Vagina (tissue), 2 donors: ENCODE data around the gene EN2. TPM values are rescaled to one million over a fixed set of nuclear protein-coding genes. Genes with fewer than 3 reads are reported as not detected.

Experiments used
- DNase-seq, 2 donors: peaks; one replicate each; pipeline ENCODE4 v3.0.0-alpha.2; 2017; ENCODE audit errors: extremely low spot score in 2 of 2
- H3K27ac ChIP-seq: fragments of 200-600 bp; sonication (generic); one replicate; pipeline ENCODE4 v1.5.1; 2019
- H3K27me3 ChIP-seq: fragments of 200-600 bp; sonication (generic); one replicate; pipeline ENCODE4 v1.5.1; 2019
- H3K36me3 ChIP-seq, 2 donors: fragments of 200-600 bp; sonication (generic); one replicate each; pipeline ENCODE4 v1.5.1; 2017 to 2019
- H3K4me1 ChIP-seq: fragments of 200-600 bp; sonication (generic); one replicate; pipeline ENCODE4 v1.5.1; 2019
- H3K4me3 ChIP-seq, 2 donors: fragments of 200-600 bp; sonication (generic); 1 replicate in 1 of 2; 2 replicates in 1 of 2; pipeline ENCODE4 v1.5.1; 2016 to 2019
- H3K9me3 ChIP-seq: fragments of 200-600 bp; sonication (generic); one replicate; pipeline ENCODE4 v1.5.1; 2019
- CTCF ChIP-seq, 3 experiments: fragments of 450-650 bp in 2 of 3; fragments of 200-600 bp in 1 of 3; sonication (generic) in 1 of 3; IDR thresholded peaks; one replicate each; pipeline ENCODE4 v1.5.1; 2017 to 2019; ENCODE audit warnings: antibody characterized with exemption in 3 of 3, mild to moderate bottlenecking in 2 of 3, moderate library complexity in 2 of 3
- POLR2A ChIP-seq, 2 donors: fragments of 450-650 bp; IDR thresholded peaks; one replicate each; pipeline ENCODE4 v1.6.1; 2017; ENCODE audit warnings: antibody characterized with exemption in 2 of 2, mild to moderate bottlenecking in 2 of 2, moderate library complexity in 2 of 2
- POLR2AphosphoS5 ChIP-seq, 2 donors: sonication (generic); formaldehyde crosslinking; IDR thresholded peaks; one replicate each; pipeline ENCODE4 v1.9.0; 2017; ENCODE audit warnings: antibody characterized with exemption in 2 of 2, mild to moderate bottlenecking in 2 of 2, low read depth in 1 of 2; ENCODE audit not compliant: insufficient read depth in 1 of 2
- intact Hi-C: fragments of 100-400 bp; cut with DNase I; formaldehyde crosslinking; loops from one replicate; pipeline ENCODE4 v1.15.1; 2023
- total RNA-seq: library from RNA; depleted of rRNA; stranded (reverse); fragments of >200 nt; gene quantifications from one replicate; pipeline ENCODE4 v1.2.3, GENCODE V29; 2016

The EN2 gene
- total RNA-seq, 1 donor from 2014 or later: 0.98 TPM

DNA sequence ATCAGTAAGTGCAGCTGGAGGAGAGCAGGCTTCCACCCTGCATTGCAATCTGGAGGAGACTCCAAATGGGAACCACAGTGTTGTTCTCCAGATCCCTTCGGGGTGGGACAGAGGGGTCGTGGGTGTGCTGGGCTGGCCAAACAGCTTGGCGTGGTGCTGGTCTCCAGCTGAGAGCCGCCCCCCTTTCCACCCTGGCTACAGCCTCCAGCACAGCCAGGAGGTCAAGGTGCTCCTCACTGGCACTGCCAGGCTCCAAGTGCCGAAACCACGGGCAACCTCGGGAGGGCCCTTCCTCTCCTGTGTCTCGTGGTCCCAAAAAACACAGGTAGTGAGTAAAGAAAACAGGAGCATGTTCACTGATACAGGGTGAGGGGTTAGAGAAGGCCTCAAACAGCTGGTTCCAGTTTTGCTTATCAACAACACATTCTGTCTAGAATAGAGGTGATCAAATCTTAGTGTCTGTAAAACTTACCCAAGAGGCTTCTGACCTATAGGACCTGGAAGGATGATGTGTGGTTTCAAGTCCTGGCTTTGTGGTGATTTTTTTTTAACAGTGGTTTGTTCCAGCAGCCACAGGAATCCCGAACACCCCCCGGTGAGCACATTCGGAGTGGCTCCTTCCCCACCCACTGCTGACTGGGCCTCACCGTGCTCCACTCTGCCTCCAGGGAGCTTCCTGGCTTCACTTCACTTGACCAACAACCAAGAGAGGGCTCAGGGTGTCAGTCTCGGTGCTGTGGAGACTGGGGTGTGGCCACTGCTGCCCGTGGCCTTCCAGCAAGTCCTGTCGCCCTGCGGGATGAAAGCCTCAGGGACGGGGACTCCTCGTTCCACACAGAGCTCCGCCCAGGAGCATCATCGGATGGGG is 31.2 kb upstream of the EN2 start:
- no peaks in the 10 kb centered on the region for H3K36me3 ChIP-seq
- no peaks in the 10 kb centered on the region for H3K27me3 ChIP-seq
- TF ChIP-seq POLR2A (IDR thresholded peaks at IDR 0.05) (no peak), CTCF (IDR thresholded peaks at IDR 0.05) (no peak)
- intact Hi-C loops: no loop called here
- no peak overlapping the region for H3K4me3 ChIP-seq
- no peaks in the 10 kb centered on the region for H3K9me3 ChIP-seq
- H3K4me1 ChIP-seq: no peaks in the 10 kb centered on the region
- no peak overlapping the region for H3K27ac ChIP-seq
- no peak for DNase-seq

GRCh38 chr7:155427411-155428038 is 30.4 kb upstream of the EN2 start:
- TF ChIP-seq POLR2A (IDR thresholded peaks at IDR 0.05) (no peak), POLR2AphosphoS5 (IDR thresholded peaks at IDR 0.05; ENCODE audit: insufficient read depth in 1 of 2, low read depth in 1 of 2) (no peak), CTCF (IDR thresholded peaks at IDR 0.05) (no peak)

DNA sequence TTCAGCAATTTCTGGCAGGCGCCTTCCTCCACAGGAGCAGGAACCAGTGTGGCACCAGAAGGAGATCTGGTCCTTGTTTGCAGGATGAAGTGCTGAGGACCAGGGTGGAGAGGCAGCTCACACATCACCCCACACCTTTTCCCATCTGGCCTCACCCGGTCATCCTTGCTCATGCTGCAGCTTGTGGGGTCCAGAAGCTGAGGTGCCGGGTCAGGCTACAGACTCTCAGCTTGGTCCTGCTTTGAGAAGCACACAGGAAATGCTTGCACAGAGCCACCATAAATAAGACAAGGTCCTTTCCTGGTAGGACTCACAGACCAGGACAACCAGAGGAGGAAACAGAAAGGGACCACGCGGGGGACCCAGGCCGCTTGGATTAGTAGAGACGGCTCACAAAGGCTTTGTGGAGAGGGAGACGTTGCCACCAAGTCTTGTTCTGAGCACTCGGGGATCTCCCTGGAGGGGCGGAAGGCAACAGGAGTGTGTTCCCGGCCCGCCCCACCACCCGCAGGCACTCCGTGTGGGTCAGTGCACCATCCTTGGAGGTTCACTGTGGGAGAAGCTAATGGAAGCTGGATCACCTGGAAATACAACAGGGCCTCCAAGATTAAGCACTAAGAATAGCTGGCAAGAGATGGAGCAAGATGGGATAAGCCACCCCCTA is 29.6 kb upstream of the EN2 start:
- Histone ChIP-seq H3K4me1 (no peaks in the 10 kb centered on the region), H3K27ac (no peak overlapping the region), H3K27me3 (no peaks in the 10 kb centered on the region), H3K36me3 (no peaks in the 10 kb centered on the region), H3K4me3 (no peak overlapping the region), H3K9me3 (no peaks in the 10 kb centered on the region)
- intact Hi-C loops: no loop called here
- no peak for DNase-seq
- TF ChIP-seq POLR2A (IDR thresholded peaks at IDR 0.05) (no peak), POLR2AphosphoS5 (IDR thresholded peaks at IDR 0.05; ENCODE audit: insufficient read depth in 1 of 2, low read depth in 1 of 2) (no peak), CTCF (IDR thresholded peaks at IDR 0.05) (no peak)

More at GRCh38 chr7:155427411-155428038, 30.4 kb upstream of the EN2 start:
- H3K36me3 ChIP-seq: no peaks in the 10 kb centered on the region
- no peaks in the 10 kb centered on the region for H3K4me1 ChIP-seq
- H3K4me3 ChIP-seq: no peak overlapping the region
- intact Hi-C loops: no loop called here
- no peaks in the 10 kb centered on the region for H3K27me3 ChIP-seq
- no peak overlapping the region for H3K27ac ChIP-seq
- no peak for DNase-seq
- no peaks in the 10 kb centered on the region for H3K9me3 ChIP-seq

DNA sequence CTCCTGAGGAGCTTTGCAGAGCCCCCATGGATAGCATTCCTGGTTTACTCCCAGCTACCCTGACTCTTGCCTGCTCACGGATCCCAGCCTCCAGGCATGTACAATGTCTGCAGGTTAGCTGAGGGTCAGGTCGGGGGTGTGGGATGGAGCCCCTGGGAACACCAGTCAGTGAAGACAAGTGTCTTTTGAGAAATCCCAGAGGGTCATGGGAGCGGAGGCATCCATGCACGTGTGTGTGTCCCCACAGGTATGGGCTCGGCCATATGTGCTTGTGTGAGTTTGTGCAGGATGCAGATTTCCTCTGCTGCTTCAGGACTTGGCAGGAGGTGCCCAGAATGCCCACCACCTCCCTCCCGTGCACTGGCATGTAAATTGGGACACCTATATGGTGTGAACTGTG is 28.3 kb upstream of the EN2 start:
- Histone ChIP-seq H3K27me3 (no peaks in the 10 kb centered on the region), H3K9me3 (no peaks in the 10 kb centered on the region), H3K4me1 (no peaks in the 10 kb centered on the region), H3K36me3 (no peaks in the 10 kb centered on the region), H3K27ac (no peak overlapping the region), H3K4me3 (no peak overlapping the region)
- no peak for DNase-seq
- intact Hi-C loops: no loop called here
- TF ChIP-seq POLR2AphosphoS5 (IDR thresholded peaks at IDR 0.05; ENCODE audit: insufficient read depth in 1 of 2, low read depth in 1 of 2) (no peak), POLR2A (IDR thresholded peaks at IDR 0.05) (no peak), CTCF (IDR thresholded peaks at IDR 0.05) (no peak)
